ENCODE results near the gene VSTM1. TPM values are rescaled to one million over a fixed set of nuclear protein-coding genes. Genes with fewer than 3 reads are reported as not detected.

The VSTM1 gene
- polyA plus RNA-seq, 3 donors = 3.7 to 172 (median 137) TPM

GRCh38 chr19:54026656-54027055, 37.0 kb downstream of the VSTM1 start:
- Histone ChIP-seq H3K27ac (ENCODE audit: low read depth in 1 of 2, low read length in 2 of 2) (no peak overlapping the region), H4K20me1 (ENCODE audit: insufficient read depth, low read length) (no peaks in the 10 kb centered on the region), H3K36me3 (replicated peaks in 1 of 2; ENCODE audit: control insufficient read depth in 1 of 2, insufficient read depth in 2 of 2, low read length in 2 of 2) (no peaks in the 10 kb centered on the region), H3K9me3 (replicated peaks in 1 of 2; ENCODE audit: control insufficient read depth in 1 of 2, insufficient read depth in 1 of 2, low read length in 2 of 2) (no peaks in the 10 kb centered on the region), H3K79me2 (ENCODE audit: insufficient read depth, low read length) (no peaks in the 10 kb centered on the region), H3K4me2 (replicated peaks; ENCODE audit: extremely low read depth, low read length, poor library complexity, severe bottlenecking) (no peak overlapping the region), H3K9ac (ENCODE audit: insufficient read depth, low read length, poor library complexity, severe bottlenecking) (no peak overlapping the region), H3K4me3 (replicated peaks in 1 of 3; ENCODE audit: low read depth in 2 of 3, low read length in 3 of 3) (no peak overlapping the region), H3K27me3 (ENCODE audit: control insufficient read depth in 2 of 2, insufficient read depth in 2 of 2, low read length in 2 of 2) (peaks cover 0 to 3% of the 10 kb centered on the region in 2 donors), H2AFZ (ENCODE audit: insufficient read depth, low read depth, low read length, poor library complexity, severe bottlenecking) (no peak overlapping the region), H3K4me1 (ENCODE audit: control insufficient read depth in 1 of 2, insufficient read depth in 2 of 2, low read length in 2 of 2) (peaks cover 48 to 57% of the 10 kb centered on the region in 2 donors)
- intact Hi-C loops (cut with micrococcal nuclease) = loop anchor here in 1 of 2 donors (10.0 kb wide), 2 partner anchors 152 to 202 kb away; partner anchors contain the start of gene NLRP12
- no peaks in the 10 kb centered on the region for H3K36me3 Mint-ChIP-seq
- DNase-seq = no peak
- 89% methylated on average over 5 of the region's 7 CpGs for WGBS (ENCODE audit: insufficient coverage)
- H3K4me1 Mint-ChIP-seq = peaks cover 52% of the 10 kb centered on the region
- peaks cover 4 to 10% (median 8%) of the 10 kb centered on the region in 3 donors for H3K27me3 Mint-ChIP-seq (ENCODE audit: low read depth in 3 of 3)
- no peak overlapping the region for H3K27ac Mint-ChIP-seq
- peaks cover 0 to 6% (median 0%) of the 10 kb centered on the region in 7 donors for H3K9me3 Mint-ChIP-seq
- no peak for TF ChIP-seq CTCF (IDR thresholded peaks at IDR 0.05)
- peak overlapping the region in 1 of 2 donors; percentile 20 for H3K4me3 Mint-ChIP-seq

- Histone ChIP-seq H3K27me3 (ENCODE audit: control insufficient read depth in 2 of 2, insufficient read depth in 2 of 2, low read length in 2 of 2) (no peaks in the 10 kb centered on the region), H3K27ac (ENCODE audit: low read depth in 1 of 2, low read length in 2 of 2) (no peak overlapping the region), H3K4me1 (ENCODE audit: control insufficient read depth in 1 of 2, insufficient read depth in 2 of 2, low read length in 2 of 2) (peaks cover 62% of the 10 kb centered on the region in 2 donors), H2AFZ (ENCODE audit: insufficient read depth, low read depth, low read length, poor library complexity, severe bottlenecking) (no peak overlapping the region), H3K4me3 (replicated peaks in 1 of 3; ENCODE audit: low read depth in 2 of 3, low read length in 3 of 3) (no peak overlapping the region), H3K9me3 (replicated peaks in 1 of 2; ENCODE audit: control insufficient read depth in 1 of 2, insufficient read depth in 1 of 2, low read length in 2 of 2) (no peaks in the 10 kb centered on the region), H3K79me2 (ENCODE audit: insufficient read depth, low read length) (no peaks in the 10 kb centered on the region), H3K36me3 (replicated peaks in 1 of 2; ENCODE audit: control insufficient read depth in 1 of 2, insufficient read depth in 2 of 2, low read length in 2 of 2) (no peaks in the 10 kb centered on the region), H3K4me2 (replicated peaks; ENCODE audit: extremely low read depth, low read length, poor library complexity, severe bottlenecking) (no peak overlapping the region), H3K9ac (ENCODE audit: insufficient read depth, low read length, poor library complexity, severe bottlenecking) (no peak overlapping the region), H4K20me1 (ENCODE audit: insufficient read depth, low read length) (no peaks in the 10 kb centered on the region)
- Mint-ChIP-seq H3K36me3 (peaks cover 0 to 3% of the 10 kb centered on the region in 2 donors), H3K27ac (peak overlapping the region in 2 of 7 donors; percentile 93 to 100), H3K27me3 (ENCODE audit: low read depth in 3 of 3) (peaks cover 4 to 8% (median 4%) of the 10 kb centered on the region in 3 donors), H3K4me3 (no peak overlapping the region), H3K4me1 (peaks cover 62% of the 10 kb centered on the region), H3K9me3 (peaks cover 0 to 6% (median 0%) of the 10 kb centered on the region in 7 donors)
- intact Hi-C loops (cut with micrococcal nuclease) = loop anchor here (5.0 to 10.0 kb wide), 5 partner anchors 42 to 202 kb away; partner anchors contain the start of gene NLRP12 (in 2 of the 2)
- 76% methylated on average over 9 of the region's 9 CpGs for WGBS (ENCODE audit: insufficient coverage)
- no peak for TF ChIP-seq CTCF (IDR thresholded peaks at IDR 0.05)
- no peak for DNase-seq
These were observed 39.0 kb downstream of the VSTM1 start for GRCh38 chr19:54024660-54025059.

Data from CD14-positive monocyte (primary cell).